Heart right ventricle (tissue), 16 donors: ENCODE data around the gene SAMMSON. TPM values are rescaled to one million over a fixed set of nuclear protein-coding genes. Genes with fewer than 3 reads are reported as not detected.
A peak's percentile ranks its signal among the peaks of the same experiment; 100 is the strongest.

Experiments
- ATAC-seq, 8 donors: fragments of 200-7000 bp; cut with Tn5 transposase; one replicate each; pipeline ENCODE4 v1.9.1; 2020; ENCODE audit warnings: mild to moderate bottlenecking in 8 of 8, moderate library complexity in 8 of 8, moderate number of reproducible peaks in 1 of 8
- DNase-seq, 2 donors: peaks; one replicate each; pipeline ENCODE4 v3.0.0-alpha.2; 2020
- H3K27ac ChIP-seq, 10 donors: fragments of 200-600 bp; sonication (generic) in 2 of 10; one replicate each; pipeline versions ENCODE4 v1.5.0 to v1.8.0; 2020 to 2022; ENCODE audit warnings: mild to moderate bottlenecking in 3 of 10
- H3K27me3 ChIP-seq, 7 donors: fragments of 200-600 bp; one replicate each; pipeline ENCODE4 v1.8.0; 2021 to 2022; ENCODE audit warnings: mild to moderate bottlenecking in 2 of 7
- H3K36me3 ChIP-seq, 9 donors: fragments of 200-600 bp; sonication (generic) in 1 of 9; one replicate each; pipeline versions ENCODE4 v1.5.0 to v1.8.0; 2020 to 2022; ENCODE audit warnings: mild to moderate bottlenecking in 2 of 9
- H3K4me1 ChIP-seq, 9 donors: fragments of 200-600 bp; sonication (generic) in 1 of 9; one replicate each; pipeline versions ENCODE4 v1.5.0 to v1.8.0; 2020 to 2022; ENCODE audit warnings: mild to moderate bottlenecking in 4 of 9
- H3K4me3 ChIP-seq, 10 donors: fragments of 200-600 bp; sonication (generic) in 2 of 10; one replicate each; pipeline versions ENCODE4 v1.5.0 to v1.8.0; 2020 to 2022; ENCODE audit warnings: mild to moderate bottlenecking in 7 of 10, moderate library complexity in 2 of 10
- H3K9me3 ChIP-seq, 11 donors: fragments of 200-600 bp in 10 of 11; sonication (generic) in 2 of 11; one replicate each; pipeline versions ENCODE4 v1.5.0 to v1.8.0; 2013 to 2022; ENCODE audit warnings: mild to moderate bottlenecking in 2 of 11, control low read depth in 1 of 11, moderate library complexity in 1 of 11
- WGBS, 2 donors: extraction: QIAGEN DNeasy Blood & Tissue Kit; methylation state at CpG; one replicate each; pipeline ENCODE4 v1.1.7; 2013; ENCODE audit warnings: inconsistent platforms in 1 of 2; 5-methylcytosine and 5-hydroxymethylcytosine counted together
- intact Hi-C, 10 donors: fragments of 100-400 bp; cut with DNase I; formaldehyde crosslinking; loops; one replicate each; pipeline versions ENCODE4 v1.11.1 to v1.14.2; 2022
- polyA plus RNA-seq, 2 donors: library from polyadenylated mRNA; stranded (reverse); fragments of 200-250 nt; gene quantifications; one replicate each; pipeline ENCODE4 v1.2.3, GENCODE V29; 2013
- total RNA-seq, 10 donors: library from RNA; stranded (reverse); fragmentation: NEBNext Ultra II Directional in 3 of 10; extraction: Animal tissue kit (Norgen Biotek cat#: 25700) in 3 of 10; gene quantifications; one replicate each; pipeline versions ENCODE4 v1.2.1 to v1.2.4, GENCODE V29; 2021 to 2023
- TF ChIP-seq, protein P1 (sequence below), 9 donors: fragments of 200-600 bp; sonication (generic) in 2 of 9; IDR thresholded peaks; one replicate each; pipeline versions ENCODE4 v1.5.0 to v1.8.0; 2021 to 2022; ENCODE audit warnings: antibody characterized with exemption in 9 of 9, mild to moderate bottlenecking in 5 of 9, moderate library complexity in 1 of 9
- donor health status: Arrhythmogenic right ventricular cardiomyopathy.
- donor health status: ischemic (EF 13 %, LVEDD 7.1; RV severe dilation, severe dysfunction).
- donor health status: healthy with polysubstance abuse.
- donor health status: DM: no; HTN: yes; CAD: no.
- donor health status: DM: no; HTN: no; CAD: no.
- donor health status: ischemic (EF 25% LVEDD 6.9; RV normal size, moderate dysfunction).
- donor health status: ischemic (EF 25% LVEDD 5.7; RV mildly dilated, moderate dysfunction).
- donor health status: healthy.
- donor health status: DM: yes; HTN: yes; CAD: no.
- donor health status: Ischemic cardiomyopathy.
- donor health status: ischemic (EF 35%, LVEDD 5.7; RV mildly dilated, moderate dysfunction).
- donor health status: nonischemic (EF 11% LVEDD 7.7; RV severe dilation, severe dysfunction).
- donor health status: DM: yes; HTN: yes; CAD: no.
- donor health status: PGD.
- donor health status: ischemic (EF 29% LVEDD 5.4; RV normal size, mild dysfunction).
- donor health status: nonischemic (EF 23%, LVEDD 6.1; RV moderate dilation, normal function).

Gene SAMMSON
- total and polyA plus RNA-seq, 12 donors: 0.32 TPM; not detected in 11

DNA sequence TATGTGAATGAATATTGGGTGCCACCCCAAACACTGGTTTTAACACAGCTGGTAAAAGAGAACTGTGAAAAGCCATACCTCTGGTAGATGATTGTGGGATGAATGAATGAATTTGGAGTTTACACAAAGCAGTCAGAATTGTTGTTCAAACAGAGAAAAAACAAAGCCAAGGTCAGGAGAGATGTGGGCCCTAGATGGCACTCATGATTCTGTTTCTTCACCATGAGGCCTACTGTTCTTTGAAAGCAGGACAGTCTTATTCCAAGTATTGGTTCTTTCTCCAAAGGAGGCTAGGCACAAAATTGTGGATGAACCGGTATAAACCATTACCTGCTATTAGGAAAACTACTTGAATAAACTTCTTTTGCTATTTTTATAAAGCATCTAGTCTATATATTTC, 97.6 kb downstream of the SAMMSON start:
- DNase-seq (no peak), ATAC-seq (no peak)
- Histone ChIP-seq H3K27ac (no peak overlapping the region), H3K4me3 (no peak overlapping the region), H3K4me1 (no peaks in the 10 kb centered on the region), H3K27me3 (no peaks in the 10 kb centered on the region), H3K36me3 (no peaks in the 10 kb centered on the region), H3K9me3 (no peaks in the 10 kb centered on the region)
- intact Hi-C loops: loop anchor here in 4 of 10 donors (10.0 kb wide), 2 partner anchors 248 to 258 kb away; no protein-coding TSS in a partner anchor
- TF ChIP-seq, protein P1, sequence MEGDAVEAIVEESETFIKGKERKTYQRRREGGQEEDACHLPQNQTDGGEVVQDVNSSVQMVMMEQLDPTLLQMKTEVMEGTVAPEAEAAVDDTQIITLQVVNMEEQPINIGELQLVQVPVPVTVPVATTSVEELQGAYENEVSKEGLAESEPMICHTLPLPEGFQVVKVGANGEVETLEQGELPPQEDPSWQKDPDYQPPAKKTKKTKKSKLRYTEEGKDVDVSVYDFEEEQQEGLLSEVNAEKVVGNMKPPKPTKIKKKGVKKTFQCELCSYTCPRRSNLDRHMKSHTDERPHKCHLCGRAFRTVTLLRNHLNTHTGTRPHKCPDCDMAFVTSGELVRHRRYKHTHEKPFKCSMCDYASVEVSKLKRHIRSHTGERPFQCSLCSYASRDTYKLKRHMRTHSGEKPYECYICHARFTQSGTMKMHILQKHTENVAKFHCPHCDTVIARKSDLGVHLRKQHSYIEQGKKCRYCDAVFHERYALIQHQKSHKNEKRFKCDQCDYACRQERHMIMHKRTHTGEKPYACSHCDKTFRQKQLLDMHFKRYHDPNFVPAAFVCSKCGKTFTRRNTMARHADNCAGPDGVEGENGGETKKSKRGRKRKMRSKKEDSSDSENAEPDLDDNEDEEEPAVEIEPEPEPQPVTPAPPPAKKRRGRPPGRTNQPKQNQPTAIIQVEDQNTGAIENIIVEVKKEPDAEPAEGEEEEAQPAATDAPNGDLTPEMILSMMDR (IDR thresholded peaks at IDR 0.05): no peak
- 95 to 96% methylated on average over 1 of the region's 1 CpG for WGBS, 2 donors

DNA sequence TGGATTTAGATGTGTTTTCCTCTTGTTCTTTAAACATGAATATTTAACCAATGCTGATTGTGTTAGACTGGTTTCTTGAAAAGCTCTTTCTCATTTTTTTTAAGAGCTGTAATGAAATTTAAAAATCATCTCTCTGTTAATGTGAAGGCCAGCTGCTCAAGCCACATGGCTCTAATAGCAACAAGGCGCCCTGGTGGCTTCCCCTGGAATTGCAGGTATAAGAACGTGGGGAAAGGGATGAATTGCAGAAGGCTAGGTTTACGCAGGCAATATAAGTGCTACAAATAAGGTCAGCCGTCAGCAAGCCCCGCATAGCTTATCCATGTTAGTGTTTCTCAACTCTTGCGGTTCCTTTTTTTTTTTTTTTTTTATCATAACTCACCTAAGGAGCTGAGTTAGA, 108.5 kb downstream of the SAMMSON start:
- intact Hi-C loops: no loop called here
- Histone ChIP-seq H3K27ac (no peak overlapping the region), H3K27me3 (peaks cover 0 to 6% (median 0%) of the 10 kb centered on the region in 7 donors), H3K36me3 (no peaks in the 10 kb centered on the region), H3K9me3 (peaks cover 0 to 5% (median 0%) of the 10 kb centered on the region in 11 donors), H3K4me3 (no peak overlapping the region), H3K4me1 (no peaks in the 10 kb centered on the region)
- no peak for DNase-seq
- 60 to 61% methylated on average over 6 of the region's 6 CpGs for WGBS, 2 donors
- ATAC-seq: no peak
- TF ChIP-seq, protein P1 (IDR thresholded peaks at IDR 0.05): peak in 7 of 9 donors; percentile 9 to 50 (median 28)

DNA sequence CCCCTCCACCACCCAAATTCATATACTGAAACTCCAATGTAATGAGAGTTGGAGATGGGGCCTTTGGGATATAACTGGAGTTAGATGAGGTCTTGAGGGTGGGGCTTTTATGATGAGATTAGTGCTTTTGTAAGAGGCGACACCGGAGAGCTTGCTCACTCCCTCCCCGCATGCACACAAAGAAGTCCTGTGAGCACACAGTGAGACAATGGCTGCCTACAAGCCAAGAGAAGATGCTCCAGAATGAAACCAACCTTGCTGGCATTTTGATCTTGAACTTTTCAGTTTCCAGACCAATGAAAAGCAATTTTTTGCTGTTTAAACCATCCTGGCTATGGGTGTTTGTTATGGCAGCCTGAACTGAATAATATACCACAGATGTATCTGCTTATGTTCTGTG, 109.0 kb downstream of the SAMMSON start:
- ATAC-seq (no peak), DNase-seq (no peak)
- TF ChIP-seq, protein P1 (IDR thresholded peaks at IDR 0.05): no peak
- H3K27me3 ChIP-seq: peaks cover 0 to 6% (median 0%) of the 10 kb centered on the region in 7 donors
- WGBS, 2 donors: 92 to 94% methylated on average over 3 of the region's 3 CpGs
- peaks cover 0 to 5% (median 0%) of the 10 kb centered on the region in 11 donors for H3K9me3 ChIP-seq
- no peaks in the 10 kb centered on the region for H3K4me1 ChIP-seq
- no peak overlapping the region for H3K27ac ChIP-seq
- no peak overlapping the region for H3K4me3 ChIP-seq
- no peaks in the 10 kb centered on the region for H3K36me3 ChIP-seq
- intact Hi-C loops: no loop called here

DNA sequence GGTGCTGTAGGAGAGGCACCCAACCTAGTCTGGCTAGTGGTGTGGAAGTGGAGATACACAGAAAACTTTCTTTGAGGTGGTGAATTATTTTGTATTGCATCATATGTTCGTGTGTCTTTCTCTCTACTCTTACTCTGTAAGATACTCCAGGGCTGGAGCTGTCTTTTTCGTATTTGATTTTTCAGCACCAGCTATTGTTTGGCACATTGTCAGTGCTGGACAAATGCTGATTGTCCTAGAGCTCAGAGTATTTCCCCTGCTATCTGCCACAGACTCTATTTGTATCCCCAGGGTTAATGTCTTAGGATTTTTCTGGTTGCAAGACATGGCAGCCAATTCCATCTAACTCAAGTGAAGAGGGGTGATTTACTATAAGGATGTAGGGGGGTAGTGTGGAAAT, 110.5 kb downstream of the SAMMSON start:
- intact Hi-C loops: no loop called here
- Histone ChIP-seq H3K27me3 (peaks cover 0 to 6% (median 0%) of the 10 kb centered on the region in 7 donors), H3K9me3 (peaks cover 0 to 5% (median 0%) of the 10 kb centered on the region in 11 donors), H3K36me3 (no peaks in the 10 kb centered on the region), H3K27ac (no peak overlapping the region), H3K4me1 (no peaks in the 10 kb centered on the region), H3K4me3 (no peak overlapping the region)
- TF ChIP-seq, protein P1 (IDR thresholded peaks at IDR 0.05): no peak
- no peak for ATAC-seq
- WGBS, 2 donors: 48 to 52% methylated on average over 2 of the region's 2 CpGs
- DNase-seq: no peak
